Tongue (tissue), 2 donors: ENCODE results near the gene TOM1L2. TPM values are rescaled to one million over a fixed set of nuclear protein-coding genes. Genes with fewer than 3 reads are reported as not detected.
"Not testable (repeated sequence)": the region's sequence is repeated elsewhere in the genome, so short reads cannot be mapped to it uniquely, and the experiment has no call there.

Source experiments
- DNase-seq: peaks from one replicate; pipeline ENCODE4 v3.0.0-alpha.2; 2015
- total RNA-seq: library from RNA; depleted of rRNA; stranded (reverse); fragments of >200 nt; gene quantifications from one replicate; pipeline ENCODE4 v1.2.3, GENCODE V29; 2014

The TOM1L2 gene
- total RNA-seq, 1 donor from 2014 or later = 26.8 TPM

DNA sequence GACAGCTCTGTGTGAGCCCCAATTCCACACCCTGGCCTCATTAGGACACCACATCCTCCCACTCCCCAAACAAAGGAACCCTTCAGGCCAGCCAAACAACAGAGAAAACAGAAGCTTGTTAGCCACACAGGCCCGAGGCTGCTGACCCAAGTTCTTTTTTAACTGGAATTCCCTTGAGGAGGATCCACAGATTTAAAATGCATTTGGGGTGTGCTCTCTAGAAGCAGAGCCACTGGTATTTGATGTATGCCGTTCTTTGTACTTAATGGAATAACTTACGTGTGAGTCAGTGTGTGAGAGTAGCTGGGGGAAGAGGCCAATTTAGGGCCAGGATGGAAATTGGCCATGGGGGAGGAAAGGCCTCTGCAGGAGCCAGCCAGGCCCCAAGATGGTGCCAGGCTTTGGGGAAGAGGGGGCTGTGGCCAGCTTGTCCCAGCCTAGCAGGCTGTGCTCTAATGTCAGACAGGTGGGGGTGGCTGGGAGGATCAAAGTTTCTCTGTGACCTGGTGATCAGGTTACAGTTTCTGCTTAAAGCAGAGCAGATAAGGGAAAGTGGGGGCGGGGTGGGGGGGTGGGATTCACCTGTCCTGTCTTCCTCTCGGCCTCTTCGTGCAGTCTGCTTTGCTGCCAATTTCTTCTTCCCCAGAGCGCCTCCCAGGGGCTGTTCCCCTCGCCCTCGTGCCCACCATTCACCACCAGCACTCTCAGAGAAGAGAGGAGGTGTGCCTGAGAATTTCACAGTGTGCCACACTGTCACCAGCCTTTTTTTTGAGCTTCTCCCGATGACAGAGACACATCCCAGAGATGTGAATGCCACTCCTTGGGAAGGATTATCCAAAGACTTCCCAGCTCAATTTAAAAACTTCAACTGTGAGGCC is 50.8 kb downstream of the TOM1L2 start:
- peak; percentile 69 for DNase-seq

DNA sequence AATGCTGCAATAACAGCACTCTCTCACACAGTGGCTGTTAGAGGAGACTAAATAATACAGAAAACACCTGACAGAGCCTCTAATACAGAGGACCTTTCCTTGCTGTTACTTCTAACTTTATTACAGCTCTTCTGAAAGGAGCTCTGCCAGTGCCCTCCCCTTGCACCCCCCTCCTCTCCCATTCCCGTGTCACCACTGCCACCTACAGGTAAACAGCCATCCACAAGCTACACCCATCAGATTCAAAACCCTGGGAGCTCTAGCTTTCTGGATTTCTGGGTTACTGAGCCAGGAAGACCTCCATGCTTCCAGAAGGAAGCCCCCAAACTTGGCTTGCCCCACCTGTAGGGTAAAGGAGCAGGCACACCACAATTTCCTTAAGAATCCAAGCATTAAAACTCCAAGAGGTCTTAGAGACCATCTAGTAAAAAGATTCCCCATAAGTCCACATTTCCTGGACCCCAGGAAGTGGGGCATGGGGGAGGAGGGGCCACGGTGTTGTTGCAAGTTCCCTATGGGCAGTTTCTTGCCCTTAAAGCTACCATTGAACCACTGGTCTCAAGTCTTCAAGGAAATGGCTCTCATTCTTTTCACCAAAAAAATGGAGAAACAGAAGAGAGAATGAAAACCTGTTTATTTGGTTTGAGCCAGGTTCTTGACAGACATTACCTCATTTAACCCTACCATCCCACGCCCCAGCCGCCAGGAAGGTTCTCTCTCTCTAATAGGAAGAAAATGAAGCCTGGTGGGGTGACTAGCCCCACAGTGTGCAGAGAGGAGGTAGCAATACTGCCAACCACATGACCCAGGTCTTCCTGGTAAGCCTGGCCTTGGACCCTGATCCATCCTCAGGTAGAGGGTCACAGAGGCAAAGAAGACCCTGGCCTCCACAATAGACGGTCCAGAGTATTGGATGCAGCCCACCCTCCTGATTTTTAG is 52.8 kb downstream of the TOM1L2 start:
- peak; percentile 92 for DNase-seq

DNA sequence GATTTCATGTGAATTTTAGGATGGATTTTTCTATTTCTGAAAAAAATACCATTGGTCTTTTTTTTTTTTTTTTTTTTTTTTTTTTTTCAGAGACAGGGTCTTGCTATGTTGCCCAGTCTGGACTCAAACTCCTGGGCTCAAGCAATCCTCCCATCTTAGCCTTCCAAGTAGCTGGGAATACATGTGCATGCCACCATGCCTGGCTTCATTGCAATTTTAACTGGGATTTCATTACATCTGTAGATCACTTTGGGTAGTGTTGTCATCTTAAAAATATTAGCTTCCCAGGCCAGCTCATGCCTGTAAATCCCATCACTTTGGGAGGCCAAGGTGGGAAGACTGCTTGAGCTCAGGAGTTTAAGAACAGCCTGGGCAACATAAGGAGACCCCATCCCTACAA is 54.8 kb downstream of the TOM1L2 start:
- DNase-seq = no peak

DNA sequence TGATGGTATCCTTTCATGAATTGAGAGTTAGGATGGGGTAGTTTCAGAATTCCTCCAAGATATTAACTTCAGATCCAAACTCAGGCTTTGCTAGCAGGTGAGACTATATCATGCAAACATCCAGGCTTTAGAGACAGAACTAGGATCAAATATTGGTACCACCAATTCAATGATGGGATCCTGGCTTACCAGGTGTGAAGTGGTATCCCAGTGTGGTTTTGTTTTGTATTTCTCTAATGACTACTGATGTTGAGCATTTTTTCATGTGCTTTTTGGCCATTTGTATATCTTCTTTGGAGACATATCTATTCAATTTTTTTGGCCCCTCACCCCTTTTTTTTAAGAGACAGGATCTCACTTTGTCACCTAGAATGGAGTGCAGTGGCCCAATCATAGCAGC is 57.0 kb downstream of the TOM1L2 start:
- DNase-seq = no peak

DNA sequence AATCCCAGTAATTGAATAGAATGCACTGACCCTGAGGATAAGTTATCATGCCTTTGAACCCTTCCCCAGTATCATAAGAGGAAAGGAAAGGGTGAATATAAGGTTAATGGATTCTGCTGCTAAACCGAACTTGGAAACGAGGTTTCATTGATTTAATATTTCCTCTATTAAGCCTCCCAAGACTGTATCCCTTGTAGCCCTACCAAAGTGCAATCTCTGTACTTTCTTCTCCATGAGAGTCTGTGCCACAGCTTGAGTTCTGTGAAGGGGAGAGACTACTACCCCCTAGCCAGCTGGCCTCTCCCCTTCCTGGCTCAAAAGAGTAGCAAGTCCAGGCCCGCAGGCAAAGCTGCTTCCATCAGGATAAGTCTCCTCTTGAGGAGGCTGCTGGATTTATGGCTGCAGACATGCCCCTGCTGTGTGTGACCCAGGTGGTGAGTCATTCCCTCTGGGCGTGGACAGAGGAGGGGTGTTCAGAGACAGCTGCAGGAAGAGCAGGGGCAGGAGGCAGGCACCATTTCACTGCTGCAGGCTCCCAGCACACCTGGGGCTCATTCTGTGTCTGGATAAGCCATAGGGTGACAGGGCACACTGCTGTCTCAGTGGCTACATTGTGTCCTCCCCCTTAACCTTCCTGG is 58.4 kb downstream of the TOM1L2 start:
- DNase-seq = peak; percentile 87

DNA sequence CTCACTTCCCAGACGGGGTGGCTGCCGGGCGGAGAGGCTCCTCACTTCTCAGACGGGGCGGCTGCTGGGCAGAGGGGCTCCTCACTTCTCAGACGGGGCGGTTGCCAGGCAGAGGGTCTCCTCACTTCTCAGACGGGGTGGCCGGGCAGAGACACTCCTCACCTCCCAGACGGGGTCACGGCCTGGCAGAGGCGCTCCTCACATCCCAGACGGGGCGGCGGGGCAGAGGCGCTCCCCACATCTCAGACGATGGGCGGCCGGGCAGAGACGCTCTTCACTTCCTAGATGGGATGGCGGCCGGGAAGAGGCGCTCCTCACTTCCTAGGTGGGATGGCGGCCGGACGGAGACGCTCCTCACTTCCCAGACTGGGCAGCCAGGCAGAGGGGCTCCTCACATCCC is 59.9 kb downstream of the TOM1L2 start:
- not testable (repeated sequence) for DNase-seq

DNA sequence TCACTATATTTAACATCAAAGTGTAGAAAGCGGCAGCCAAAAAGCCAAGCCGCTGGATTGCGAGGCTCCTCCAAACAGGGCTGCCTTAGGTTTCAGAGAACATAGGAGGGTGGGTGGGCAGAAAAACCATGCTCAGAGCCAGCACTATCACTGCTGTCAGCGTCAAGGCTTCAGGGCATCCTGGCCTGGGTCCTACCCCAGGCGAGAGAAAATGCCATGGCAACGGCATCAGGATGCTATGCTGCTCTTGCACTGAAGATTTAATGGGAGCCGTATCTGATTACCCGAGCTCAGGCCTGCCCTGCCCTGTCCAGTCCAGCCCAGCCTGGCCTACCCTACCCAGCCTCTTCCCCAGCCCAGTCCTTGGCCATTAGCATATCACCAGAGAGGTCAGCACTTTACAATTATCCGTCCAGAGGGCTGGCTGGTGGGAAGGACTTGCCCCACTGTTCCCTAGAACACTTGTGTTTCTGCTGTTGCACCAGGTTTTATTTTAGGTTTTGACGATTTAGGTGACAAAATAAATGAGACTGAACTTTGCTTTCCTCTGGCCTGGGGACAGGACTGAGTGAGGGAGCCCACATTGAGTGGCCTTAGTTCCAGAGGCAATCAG is 61.1 kb downstream of the TOM1L2 start:
- DNase-seq = no peak

DNA sequence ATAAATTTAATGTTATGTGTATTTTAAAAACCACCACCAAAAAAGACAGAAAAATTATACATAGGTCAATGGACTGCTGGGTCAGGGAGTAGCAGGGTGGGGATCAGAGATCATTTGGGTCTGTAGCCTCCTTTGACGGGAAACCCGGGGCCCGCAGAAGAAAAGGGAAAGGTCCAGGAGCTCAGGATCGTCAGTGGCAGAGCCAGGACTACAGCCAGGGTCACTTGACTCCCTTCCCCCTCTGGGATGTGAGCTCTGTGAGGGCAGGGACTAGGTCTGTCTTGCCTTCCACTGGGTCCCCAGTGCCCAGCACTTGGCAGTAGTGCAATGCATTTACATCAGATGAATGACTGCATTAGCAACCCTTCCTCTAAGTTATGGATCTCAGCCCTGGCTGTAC is 62.1 kb downstream of the TOM1L2 start:
- DNase-seq = no peak

DNA sequence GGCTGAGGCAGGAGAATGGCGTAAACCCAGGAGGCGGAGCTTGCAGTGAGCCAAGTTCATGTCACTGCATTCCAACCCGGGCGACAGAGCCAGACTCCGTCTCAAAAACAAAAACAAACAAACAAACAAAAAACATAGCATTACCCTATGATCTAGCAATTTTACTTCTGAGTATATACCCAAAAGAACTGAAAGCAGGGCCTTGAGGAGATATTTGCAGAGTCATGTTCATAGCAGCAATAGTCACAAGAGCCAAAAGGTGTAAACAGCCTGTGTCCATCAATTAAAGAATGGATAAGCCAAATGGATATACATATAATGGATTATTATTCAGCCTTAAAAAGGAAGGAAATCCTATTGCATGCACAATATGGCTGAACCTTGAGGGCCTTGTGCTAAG is 63.1 kb downstream of the TOM1L2 start:
- no peak for DNase-seq

DNA sequence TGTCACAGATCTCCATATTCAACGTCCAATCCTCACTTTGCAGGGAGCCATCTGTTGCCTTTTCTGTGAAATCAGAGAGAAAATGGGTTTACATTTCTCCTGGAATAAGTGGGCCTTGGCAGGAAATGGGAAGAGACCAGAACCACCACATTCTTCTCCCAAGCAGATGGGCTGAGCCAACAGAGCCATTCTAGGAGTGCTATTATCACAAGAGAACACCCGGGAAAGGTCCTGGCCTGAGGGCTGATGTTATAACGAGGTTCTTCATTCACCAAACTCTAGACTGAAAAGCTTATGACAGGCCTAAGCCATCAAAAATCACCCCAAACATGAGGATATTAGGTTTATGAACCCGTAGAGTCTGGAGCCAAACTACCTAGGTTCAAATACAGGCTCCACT is 64.7 kb downstream of the TOM1L2 start:
- no peak for DNase-seq

DNA sequence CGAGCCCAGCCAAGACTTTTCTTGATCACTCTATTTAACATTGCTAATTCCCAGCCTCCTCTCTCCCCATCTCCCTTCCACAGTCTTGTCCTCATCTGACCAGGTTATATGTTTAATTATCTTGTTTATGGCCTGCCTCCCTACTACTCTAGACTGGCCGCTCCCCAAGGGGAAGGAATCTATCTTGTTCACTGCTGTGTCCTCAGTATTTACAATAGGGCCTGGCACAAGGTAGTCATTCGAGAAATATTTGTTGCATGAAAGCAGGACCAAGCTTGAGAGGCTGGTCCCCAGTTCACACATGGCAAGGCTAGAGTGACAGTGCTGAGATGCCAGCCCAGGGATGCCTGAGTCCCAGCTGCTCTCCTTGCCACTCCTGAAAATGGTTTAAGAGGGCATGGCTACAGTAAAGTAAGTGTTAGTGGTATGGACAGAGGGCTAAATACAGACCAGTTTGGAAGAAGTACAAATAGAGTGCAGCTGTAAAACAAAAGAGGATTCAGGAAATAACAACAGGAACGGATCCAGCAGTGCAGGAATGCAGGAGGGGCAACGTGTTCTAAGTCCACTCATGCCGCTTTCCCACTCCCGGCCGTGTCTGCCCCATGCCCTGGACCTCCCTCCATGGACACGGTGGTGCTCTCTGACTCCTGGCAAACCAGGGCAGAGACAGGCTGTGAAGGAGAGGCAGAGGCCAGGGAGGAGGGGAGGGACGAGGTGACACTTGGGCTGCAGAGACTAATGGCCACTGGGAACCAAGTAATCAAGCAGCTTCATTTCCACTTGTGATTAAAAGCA is 65.6 kb downstream of the TOM1L2 start:
- no peak for DNase-seq

DNA sequence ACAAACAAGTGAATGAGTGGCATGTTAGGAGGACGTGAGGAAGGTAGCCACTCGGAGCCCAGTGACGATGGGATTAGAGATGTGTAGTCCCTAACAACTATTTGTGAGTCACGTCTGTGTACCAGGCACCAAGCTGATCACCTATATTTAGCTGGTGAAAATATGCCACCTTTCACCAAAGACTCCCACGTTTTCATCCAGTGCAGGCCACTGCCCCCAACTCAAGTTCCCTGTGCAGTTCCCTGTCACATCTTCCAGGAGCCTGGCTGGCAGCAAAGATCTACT is 67.2 kb downstream of the TOM1L2 start:
- DNase-seq = no peak

DNA sequence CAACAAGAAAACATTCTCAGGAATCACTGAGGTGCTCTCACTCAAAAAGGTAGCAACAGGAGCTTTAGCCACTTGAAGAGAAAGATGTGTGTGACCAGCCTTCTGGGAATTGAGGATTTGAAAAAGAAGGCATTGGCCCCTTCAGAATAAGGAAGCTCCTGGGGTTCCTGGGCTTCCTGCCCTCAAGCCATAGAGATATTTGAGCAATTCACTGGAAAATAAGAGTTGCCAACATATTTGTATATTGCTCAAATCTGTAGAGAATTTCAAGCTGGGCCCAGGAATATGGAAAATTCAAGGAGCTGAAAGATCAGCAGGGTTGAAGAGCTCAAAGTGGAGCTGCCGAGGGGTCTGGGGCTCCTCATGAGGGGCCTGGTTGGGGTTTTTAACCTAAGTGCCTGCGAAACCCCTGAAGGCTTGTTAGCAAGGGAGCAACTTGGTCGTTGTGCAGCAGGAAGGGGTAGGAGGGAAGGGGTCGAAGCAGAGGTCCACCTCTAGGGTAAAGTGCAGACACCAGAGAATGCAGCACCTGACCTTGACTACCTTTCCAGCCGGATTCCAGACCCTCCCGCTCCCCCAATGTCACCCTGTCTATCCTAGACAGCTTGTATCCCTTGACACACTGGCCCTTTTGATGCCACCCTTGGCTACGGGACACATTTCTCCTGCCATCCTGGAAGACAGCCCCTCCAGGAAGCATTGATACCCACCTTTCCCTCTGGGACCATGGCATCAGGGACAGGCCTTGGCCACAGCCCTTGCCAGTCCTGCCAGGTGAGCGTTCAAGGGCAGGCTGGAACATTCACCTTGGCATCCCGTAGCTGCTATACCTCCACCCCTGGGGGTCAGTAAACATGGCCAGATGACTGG is 67.8 kb downstream of the TOM1L2 start:
- DNase-seq = no peak

DNA sequence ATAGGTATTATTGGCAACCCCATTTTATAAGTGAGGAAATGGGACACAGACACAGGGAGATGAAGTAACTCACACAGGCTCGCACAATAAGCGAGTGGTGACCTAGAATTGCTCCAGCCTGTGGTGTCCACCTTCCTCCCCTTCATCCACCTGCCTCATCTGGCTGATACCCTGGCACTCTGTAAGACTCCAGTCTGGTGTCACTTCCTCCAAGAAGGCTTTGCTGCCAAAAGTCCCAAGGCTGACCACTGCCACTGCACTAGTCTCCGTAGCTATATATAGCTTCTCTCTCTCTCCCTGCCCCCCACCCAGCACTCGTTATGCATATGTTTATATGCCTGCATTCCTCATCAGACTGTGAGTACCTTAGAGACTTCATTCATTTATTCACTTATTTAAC is 69.3 kb downstream of the TOM1L2 start:
- no peak for DNase-seq

DNA sequence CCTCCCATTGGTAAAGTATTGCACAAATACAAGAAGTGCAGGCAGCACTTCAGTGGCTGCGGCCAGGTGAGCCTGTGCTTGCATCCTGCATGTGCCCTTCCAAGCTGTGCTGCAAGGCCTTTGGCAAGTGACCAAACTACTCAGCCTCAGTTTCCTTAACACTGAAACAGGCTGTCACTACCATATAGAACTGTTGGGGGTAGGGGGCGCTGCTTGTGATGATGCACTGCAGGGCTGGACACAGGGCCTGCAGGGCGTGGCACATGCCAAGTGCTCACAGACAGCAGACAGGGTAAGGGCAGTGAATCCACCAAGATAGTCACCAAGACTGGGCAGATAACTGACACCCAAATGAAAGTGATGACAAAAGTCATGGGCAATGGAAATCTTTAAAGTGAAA is 69.8 kb downstream of the TOM1L2 start:
- DNase-seq = no peak

DNA sequence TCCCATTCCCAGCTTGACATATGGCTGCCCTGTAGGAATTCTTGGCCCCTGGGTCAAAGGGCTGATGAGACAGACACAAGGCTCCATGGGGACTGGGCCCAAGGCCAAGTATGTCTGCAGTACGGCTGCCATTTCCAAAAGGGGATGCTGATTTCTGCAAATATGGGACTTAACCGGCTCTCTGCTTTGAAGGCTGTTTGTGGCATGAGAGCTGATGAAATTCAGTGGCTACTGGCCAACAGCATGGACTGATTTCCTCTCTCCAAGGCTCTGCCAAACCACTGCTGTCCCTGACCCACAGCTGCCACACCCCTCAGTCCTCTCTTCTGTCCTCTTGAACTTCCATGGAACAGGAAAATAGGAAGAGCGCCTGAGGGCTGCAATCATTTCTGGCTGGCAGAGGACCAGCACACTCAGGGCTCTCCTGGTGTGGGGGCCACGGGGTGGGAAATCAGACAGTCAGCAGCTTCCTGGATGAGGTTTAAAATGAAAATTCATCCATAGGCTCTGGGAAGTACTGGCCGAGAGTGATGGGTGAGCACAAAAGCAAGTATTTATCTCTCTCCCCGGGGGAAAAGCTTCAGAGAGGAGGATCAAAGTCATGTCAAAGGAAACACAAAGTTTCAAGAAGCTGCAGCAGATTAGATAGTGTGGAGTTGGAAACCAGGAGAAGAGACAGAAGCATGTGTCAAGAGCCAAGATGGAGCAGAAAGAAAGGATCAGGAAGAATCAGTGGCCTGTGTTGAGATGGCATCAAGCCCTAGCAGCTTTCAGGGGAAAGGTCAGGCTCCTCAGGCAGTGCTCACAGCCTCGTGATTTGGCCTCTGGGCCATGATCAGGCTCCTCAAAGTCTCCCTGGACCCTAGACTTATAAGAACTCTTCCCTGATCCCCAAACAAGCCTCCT is 71.3 kb downstream of the TOM1L2 start:
- peak; percentile 90 for DNase-seq

DNA sequence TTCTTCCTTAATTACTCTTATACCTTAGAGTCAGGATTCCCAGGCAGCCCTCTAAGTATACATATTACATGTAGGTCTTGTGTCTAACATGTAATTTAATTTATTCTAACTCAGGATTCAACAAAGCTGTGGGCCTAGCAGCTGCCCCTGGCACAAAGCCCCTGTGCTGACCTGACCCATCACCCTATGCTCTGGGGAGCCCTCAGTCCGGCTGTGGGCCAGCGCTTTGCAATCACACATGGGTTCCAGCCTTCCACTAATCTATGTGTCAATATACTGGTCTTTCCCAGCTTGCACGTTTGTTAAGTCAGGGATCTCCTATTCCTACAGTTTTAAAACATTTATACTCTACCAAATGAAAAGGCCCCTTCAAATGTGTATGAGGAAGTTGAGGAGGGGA is 72.7 kb downstream of the TOM1L2 start:
- DNase-seq = no peak

DNA sequence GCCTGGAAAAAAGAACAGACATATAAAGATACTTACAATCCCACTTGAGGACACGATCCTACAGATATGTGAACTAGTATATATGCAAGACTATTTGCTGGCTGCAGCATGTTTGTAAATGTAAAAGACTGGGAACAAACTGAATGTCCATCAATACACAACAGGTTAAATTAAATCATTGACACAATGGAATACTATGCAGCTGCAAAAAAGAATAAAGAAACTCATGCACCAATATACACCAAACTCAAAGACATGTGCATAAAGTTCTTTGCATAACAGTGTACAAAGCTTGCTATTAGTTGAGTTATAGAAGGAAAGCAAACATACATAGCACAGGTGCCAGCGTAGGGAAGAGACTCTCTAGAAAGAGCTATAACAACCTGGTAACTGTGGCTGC is 73.5 kb downstream of the TOM1L2 start:
- no peak for DNase-seq

DNA sequence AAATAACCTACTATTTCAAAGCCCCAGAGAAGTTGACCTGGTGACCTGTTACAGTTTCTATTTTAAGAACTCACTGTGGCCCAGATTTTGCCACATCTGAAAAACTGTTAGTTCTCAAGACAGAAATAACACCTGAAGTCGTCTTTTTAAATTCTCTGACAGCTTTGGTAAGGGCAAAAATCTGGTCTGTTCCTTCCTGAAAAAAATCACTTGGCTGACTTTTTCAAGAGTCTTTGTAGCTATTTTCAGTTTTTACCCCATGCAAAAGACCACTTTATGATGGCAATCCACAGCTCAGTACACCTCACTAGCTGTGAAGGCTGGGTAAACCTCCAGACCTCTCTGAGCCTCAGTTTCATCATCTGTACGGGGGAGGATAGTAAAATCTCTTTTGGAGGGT is 74.8 kb downstream of the TOM1L2 start:
- DNase-seq = no peak

DNA sequence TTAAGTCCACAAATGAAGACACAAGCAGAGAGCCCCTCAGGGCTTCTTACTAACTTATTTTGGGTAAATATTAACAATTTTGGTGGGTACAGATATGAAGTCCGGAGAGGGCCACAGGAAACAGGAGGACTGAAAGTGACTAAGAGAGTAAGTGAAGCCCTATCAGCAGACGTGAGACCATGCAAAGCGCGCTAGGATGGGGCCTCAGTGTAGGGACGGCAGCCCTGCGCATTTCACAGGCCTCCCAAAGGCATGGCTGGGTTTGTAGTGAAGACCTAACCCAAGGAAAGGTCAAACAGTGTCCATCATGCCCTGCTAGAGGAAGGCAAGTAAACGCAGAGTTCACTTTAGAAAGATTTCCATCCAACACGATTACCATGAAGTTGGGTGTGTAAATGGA is 75.5 kb downstream of the TOM1L2 start:
- DNase-seq = no peak
